BJ (cell line): Measurements from ENCODE around the gene SETD1A. TPM values are rescaled to one million over a fixed set of nuclear protein-coding genes. Genes with fewer than 3 reads are reported as not detected.

ENCODE experiments used
- CTCF ChIA-PET: fragments of 350-600 bp; formaldehyde crosslinking; extraction: SDS; loops from one replicate; lab custom pipeline; 2021; ENCODE audit warnings: antibody characterized with exemption, inconsistent platforms; lab: Yijun Ruan, JAX
- POLR2A ChIA-PET: fragments of 300-600 bp; sonication (Branson Sonifier 250); formaldehyde crosslinking; extraction: SDS; loops from one replicate; lab custom pipeline; 2021; ENCODE audit warnings: antibody characterized with exemption; lab: Charles Lee
- DNase-seq: peaks from one replicate; pipeline ENCODE4 v3.0.0-alpha.2; 2011; ENCODE audit warnings: low read depth
- H3K27me3 ChIP-seq: 2 replicates; pipeline ENCODE4 v1.6.0; 2011; ENCODE audit warnings: low read length; ENCODE audit not compliant: control insufficient read depth, insufficient read depth
- H3K36me3 ChIP-seq: 2 replicates; pipeline ENCODE4 v1.5.1; 2011; ENCODE audit warnings: low read length; ENCODE audit not compliant: control insufficient read depth, insufficient read depth
- H3K4me3 ChIP-seq: 2 replicates; pipeline ENCODE4 v1.5.1; 2011; ENCODE audit warnings: low read depth, mild to moderate bottlenecking, control low read depth, low read length
- CTCF ChIP-seq: IDR thresholded peaks from 2 replicates; pipeline ENCODE4 v1.5.1; 2011; ENCODE audit warnings: low read depth, mild to moderate bottlenecking, control low read depth, inconsistent platforms, low read length, moderate library complexity; ENCODE audit not compliant: insufficient read depth
- polyA plus RNA-seq: library from polyadenylated mRNA; depleted of rRNA; stranded (reverse); fragments of >200 nt; gene quantifications from 2 replicates; pipeline ENCODE4 v1.2.3, GENCODE V29; 2011

The SETD1A gene
- polyA plus RNA-seq, 1 experiment: 1.4 TPM

- ChIA-PET CTCF (interaction anchor here (1.7 kb wide), 1 partner anchor 27 kb away, joined by 4 read pairs; no protein-coding TSS in a partner anchor), POLR2A (no interaction called here)
- no peak overlapping the region for H3K4me3 ChIP-seq
- no peaks in the 10 kb centered on the region for H3K27me3 ChIP-seq
- TF ChIP-seq CTCF: no peak
- peaks cover 37% of the 10 kb centered on the region for H3K36me3 ChIP-seq
- no peak for DNase-seq
Observed at GRCh38 chr16:30980959-30981358, 23.4 kb downstream of the SETD1A start.

GRCh38 chr16:30982548-30983288 lies 25.2 kb downstream of the SETD1A start:
- H3K36me3 ChIP-seq: peaks cover 29% of the 10 kb centered on the region
- H3K27me3 ChIP-seq: no peaks in the 10 kb centered on the region
- no peak for TF ChIP-seq CTCF
- no peak for DNase-seq
- no peak overlapping the region for H3K4me3 ChIP-seq
- ChIA-PET CTCF (interaction anchor here (0.8 to 5.0 kb wide), 12 partner anchors 7 to 478 kb away, joined by 3 to 54 read pairs (median 4); partner anchors contain the start of genes VKORC1 and ZNF843), POLR2A (no interaction called here)

- Histone ChIP-seq H3K36me3 (peaks cover 28% of the 10 kb centered on the region), H3K27me3 (no peaks in the 10 kb centered on the region), H3K4me3 (no peak overlapping the region)
- ChIA-PET CTCF (interaction anchor here (0.6 to 5.0 kb wide), 12 partner anchors 8 to 477 kb away, joined by 3 to 54 read pairs (median 4); partner anchors contain the start of genes VKORC1 and ZNF843), POLR2A (no interaction called here)
- no peak for DNase-seq
- TF ChIP-seq CTCF: no peak
Observed at GRCh38 chr16:30983289-30983889, 25.8 kb downstream of the SETD1A start.

GRCh38 chr16:30983898-30984610 lies 26.5 kb downstream of the SETD1A start:
- H3K4me3 ChIP-seq: no peak overlapping the region
- TF ChIP-seq CTCF: no peak
- CTCF ChIA-PET: interaction anchor here (0.6 to 5.0 kb wide), 31 partner anchors 9 to 890 kb away, joined by 3 to 54 read pairs (median 4); partner anchors contain the start of genes VKORC1, ZNF267, ZNF646 and ZNF668
- H3K36me3 ChIP-seq: peaks cover 26% of the 10 kb centered on the region
- no peaks in the 10 kb centered on the region for H3K27me3 ChIP-seq
- DNase-seq: no peak
- POLR2A ChIA-PET: interaction anchor here (0.6 to 1.0 kb wide), 2 partner anchors 90 to 158 kb away, joined by 3 to 4 read pairs; partner anchors contain the start of gene ZNF646
